ENCODE data around the gene PRKRIP1. TPM values are rescaled to one million over a fixed set of nuclear protein-coding genes. Genes with fewer than 3 reads are reported as not detected.
A peak's percentile ranks its signal among the peaks of the same experiment; 100 is the strongest.
"Not testable (repeated sequence)": the region's sequence is repeated elsewhere in the genome, so short reads cannot be mapped to it uniquely, and the experiment has no call there.

PRKRIP1 gene
- total RNA-seq, 1 experiment from 2014 or later: 24.9 TPM

- ATAC-seq (no peak), DNase-seq (ENCODE audit: low read depth, low spot score) (no peak)
- TF ChIP-seq SIN3A (IDR thresholded peaks at IDR 0.05; ENCODE audit: borderline replicate concordance, insufficient read depth, low read depth, low read length): no peak
- TF ChIP-seq POLR2AphosphoS5 (IDR thresholded peaks at IDR 0.05; ENCODE audit: low read depth, low read length): no peak
- no peak for TF ChIP-seq REST (IDR thresholded peaks at IDR 0.05; ENCODE audit: insufficient read depth in 1 of 2, low read depth in 2 of 2, low read length in 1 of 2)
- TF ChIP-seq TCF7L2 (IDR thresholded peaks at IDR 0.05; ENCODE audit: low read depth, low read length): no peak
- TF ChIP-seq CTCF (IDR thresholded peaks at IDR 0.05): no peak
- in situ Hi-C loops (cut with HindIII; ENCODE audit: low pct_unique_long_range_greater_than_20kb, low sequenced_read_pairs): no loop called here
- POLR2A ChIA-PET: no interaction called here
- H3K27me3 ChIP-seq (ENCODE audit: control insufficient read depth, insufficient read depth, low read length): no peaks in the 10 kb centered on the region
- no peak overlapping the region for H3K4me3 ChIP-seq (ENCODE audit: low read depth in 2 of 2, low read length in 2 of 2)
- BruUV-seq (replicated peaks): no TSS peak
- H3K9me3 ChIP-seq (ENCODE audit: control insufficient read depth, insufficient read depth, low read depth, low read length): no peaks in the 10 kb centered on the region
- no peak overlapping the region for H3K27ac ChIP-seq (ENCODE audit: low read length)
- no peaks in the 10 kb centered on the region for H3K4me1 ChIP-seq (ENCODE audit: control insufficient read depth, insufficient read depth, low read length)
- intact Hi-C loops (cut with micrococcal nuclease; ENCODE audit: unreplicated experiment): no loop called here
- CTCF ChIA-PET: no interaction called here
- no peaks in the 10 kb centered on the region for H3K36me3 ChIP-seq (ENCODE audit: control insufficient read depth, insufficient read depth, low read length)
Observed at GRCh38 chr7:102473271-102473991, 77.3 kb downstream of the PRKRIP1 start.

DNA sequence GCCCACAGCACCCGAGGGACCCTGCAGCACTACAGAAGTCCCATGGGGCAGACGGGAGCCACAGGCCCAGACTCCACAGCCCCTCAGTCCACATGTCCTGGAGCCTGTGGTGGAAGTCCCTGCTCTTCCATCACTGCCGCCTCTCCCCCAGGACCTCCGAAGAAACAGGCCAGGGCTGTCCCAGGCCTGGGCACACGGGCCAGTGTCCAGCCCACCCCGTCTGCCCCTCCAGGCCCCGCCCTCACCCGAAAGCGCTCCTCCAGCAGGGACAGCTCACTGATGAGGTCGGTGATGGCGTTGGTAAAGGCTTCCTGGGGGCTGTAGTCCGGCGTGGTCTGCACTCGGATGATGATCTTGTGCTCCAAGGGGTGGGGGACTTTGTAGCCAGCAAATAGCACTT is 78.0 kb downstream of the PRKRIP1 start:
- BruUV-seq (replicated peaks): not testable (repeated sequence)

GRCh38 chr7:102474736-102475435 is 78.7 kb downstream of the PRKRIP1 start:
- H3K4me1 ChIP-seq (ENCODE audit: control insufficient read depth, insufficient read depth, low read length); CTCF ChIA-PET; H3K27ac ChIP-seq (ENCODE audit: low read length); intact Hi-C loops (cut with micrococcal nuclease; ENCODE audit: unreplicated experiment); H3K4me3 ChIP-seq (ENCODE audit: low read depth in 2 of 2, low read length in 2 of 2); H3K27me3 ChIP-seq (ENCODE audit: control insufficient read depth, insufficient read depth, low read length); DNase-seq (ENCODE audit: low read depth, low spot score); POLR2A ChIA-PET; H3K9me3 ChIP-seq (ENCODE audit: control insufficient read depth, insufficient read depth, low read depth, low read length); H3K36me3 ChIP-seq (ENCODE audit: control insufficient read depth, insufficient read depth, low read length); in situ Hi-C loops (cut with HindIII; ENCODE audit: low pct_unique_long_range_greater_than_20kb, low sequenced_read_pairs); ATAC-seq: not testable (repeated sequence)
- TSS peak; percentile 54 for BruUV-seq (replicated peaks)

More for the DNA sequence above, 78.0 kb downstream of the PRKRIP1 start:
- in situ Hi-C loops (cut with HindIII; ENCODE audit: low pct_unique_long_range_greater_than_20kb, low sequenced_read_pairs); H3K4me1 ChIP-seq (ENCODE audit: control insufficient read depth, insufficient read depth, low read length); H3K9me3 ChIP-seq (ENCODE audit: control insufficient read depth, insufficient read depth, low read depth, low read length); ATAC-seq; H3K4me3 ChIP-seq (ENCODE audit: low read depth in 2 of 2, low read length in 2 of 2); H3K36me3 ChIP-seq (ENCODE audit: control insufficient read depth, insufficient read depth, low read length); H3K27me3 ChIP-seq (ENCODE audit: control insufficient read depth, insufficient read depth, low read length); H3K27ac ChIP-seq (ENCODE audit: low read length); CTCF ChIA-PET; DNase-seq (ENCODE audit: low read depth, low spot score); intact Hi-C loops (cut with micrococcal nuclease; ENCODE audit: unreplicated experiment); POLR2A ChIA-PET: not testable (repeated sequence)

Small RNAs within 50 kb of the gene (microRNA-seq; reads per million reads assigned to microRNA genes)
- not detected for gene MIR4467 (ENCODE audit: unreplicated experiment)
- gene MIR5090 (ENCODE audit: unreplicated experiment): 11.4 reads per million, percentile 32 among the genes with 10 or more reads in this experiment
- not detected for gene MIR548O (ENCODE audit: unreplicated experiment)

Other genes with a start within 250 kb of the PRKRIP1 start
- 2.8 TPM for gene SH2B2, start 109.5 kb upstream of the PRKRIP1 start, total RNA-seq (2021; ENCODE audit: unreplicated experiment)
- not detected for gene SPDYE6, start 39.9 kb upstream of the PRKRIP1 start, total RNA-seq (2021; ENCODE audit: unreplicated experiment)
- 76.9 TPM for gene ORAI2, start 37.2 kb downstream of the PRKRIP1 start, total RNA-seq (2021; ENCODE audit: unreplicated experiment)
- 19.0 TPM for gene ALKBH4, start 68.5 kb downstream of the PRKRIP1 start, total RNA-seq (2021; ENCODE audit: unreplicated experiment)
- 55.8 TPM for gene LRWD1, start 68.6 kb downstream of the PRKRIP1 start, total RNA-seq (2021; ENCODE audit: unreplicated experiment)
- 69.4 TPM for gene POLR2J, start 82.6 kb downstream of the PRKRIP1 start, total RNA-seq (2021; ENCODE audit: unreplicated experiment)
- 1.2 TPM for gene RASA4B, start 121.4 kb downstream of the PRKRIP1 start, total RNA-seq (2021; ENCODE audit: unreplicated experiment)
- 14.4 TPM for gene UPK3BL2, start 147.3 kb downstream of the PRKRIP1 start, total RNA-seq (2021; ENCODE audit: unreplicated experiment)
- not detected for gene SPDYE2, start 154.9 kb downstream of the PRKRIP1 start, total RNA-seq (2021; ENCODE audit: unreplicated experiment)
- gene POLR2J3, start 176.2 kb downstream of the PRKRIP1 start, total RNA-seq (2021; ENCODE audit: unreplicated experiment): 28.1 TPM
- gene RASA4, start 220.4 kb downstream of the PRKRIP1 start, total RNA-seq (2021; ENCODE audit: unreplicated experiment): 7.1 TPM
- gene UPK3BL1, start 246.4 kb downstream of the PRKRIP1 start, total RNA-seq (2021; ENCODE audit: unreplicated experiment): 23.1 TPM

All from Panc1 (cell line).